Measurements from ENCODE around the gene INS. TPM values are rescaled to one million over a fixed set of nuclear protein-coding genes. Genes with fewer than 3 reads are reported as not detected.

INS gene
- total RNA-seq, 1 donor from 2014 or later = not detected

GRCh38 chr11:2209370-2209801 is 48.4 kb upstream of the INS start:
- Mint-ChIP-seq H3K27ac (ENCODE audit: unreplicated experiment) (no peak overlapping the region), H3K27me3 (ENCODE audit: low read depth, unreplicated experiment) (peaks cover 44% of the 10 kb centered on the region), H3K4me1 (ENCODE audit: low read depth, unreplicated experiment) (peaks cover 2% of the 10 kb centered on the region), H3K36me3 (ENCODE audit: low read depth, unreplicated experiment) (no peaks in the 10 kb centered on the region), H3K9me3 (ENCODE audit: unreplicated experiment) (no peaks in the 10 kb centered on the region), H3K4me3 (ENCODE audit: unreplicated experiment) (no peak overlapping the region)
- no peak for TF ChIP-seq EZH2 (IDR thresholded peaks at IDR 0.05; ENCODE audit: insufficient read depth, low read length)
- TF ChIP-seq, protein P1, sequence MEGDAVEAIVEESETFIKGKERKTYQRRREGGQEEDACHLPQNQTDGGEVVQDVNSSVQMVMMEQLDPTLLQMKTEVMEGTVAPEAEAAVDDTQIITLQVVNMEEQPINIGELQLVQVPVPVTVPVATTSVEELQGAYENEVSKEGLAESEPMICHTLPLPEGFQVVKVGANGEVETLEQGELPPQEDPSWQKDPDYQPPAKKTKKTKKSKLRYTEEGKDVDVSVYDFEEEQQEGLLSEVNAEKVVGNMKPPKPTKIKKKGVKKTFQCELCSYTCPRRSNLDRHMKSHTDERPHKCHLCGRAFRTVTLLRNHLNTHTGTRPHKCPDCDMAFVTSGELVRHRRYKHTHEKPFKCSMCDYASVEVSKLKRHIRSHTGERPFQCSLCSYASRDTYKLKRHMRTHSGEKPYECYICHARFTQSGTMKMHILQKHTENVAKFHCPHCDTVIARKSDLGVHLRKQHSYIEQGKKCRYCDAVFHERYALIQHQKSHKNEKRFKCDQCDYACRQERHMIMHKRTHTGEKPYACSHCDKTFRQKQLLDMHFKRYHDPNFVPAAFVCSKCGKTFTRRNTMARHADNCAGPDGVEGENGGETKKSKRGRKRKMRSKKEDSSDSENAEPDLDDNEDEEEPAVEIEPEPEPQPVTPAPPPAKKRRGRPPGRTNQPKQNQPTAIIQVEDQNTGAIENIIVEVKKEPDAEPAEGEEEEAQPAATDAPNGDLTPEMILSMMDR (IDR thresholded peaks at IDR 0.05; ENCODE audit: insufficient read depth, low read depth, low read length) = no peak
- Histone ChIP-seq H3K9ac (ENCODE audit: low read length) (no peak overlapping the region), H3K9me3 (ENCODE audit: insufficient read depth, low read depth, low read length) (no peaks in the 10 kb centered on the region), H3K79me2 (ENCODE audit: insufficient read depth, low read length) (no peaks in the 10 kb centered on the region), H3K27me3 (ENCODE audit: insufficient read depth, low read length) (peaks cover 13% of the 10 kb centered on the region), H4K20me1 (ENCODE audit: insufficient read depth, low read length) (no peaks in the 10 kb centered on the region), H2AFZ (ENCODE audit: low read depth, low read length) (no peak overlapping the region), H3K4me1 (ENCODE audit: insufficient read depth, low read length) (no peaks in the 10 kb centered on the region), H3K27ac (ENCODE audit: low read depth, low read length) (no peak overlapping the region), H3K36me3 (ENCODE audit: insufficient read depth, low read length) (no peaks in the 10 kb centered on the region), H3K4me2 (ENCODE audit: low read length) (no peak overlapping the region), H3K4me3 (ENCODE audit: insufficient read depth, low read depth, low read length) (no peak overlapping the region)
- DNase-seq (ENCODE audit: low read depth) (no peak), FAIRE-seq (no peak)

DNA sequence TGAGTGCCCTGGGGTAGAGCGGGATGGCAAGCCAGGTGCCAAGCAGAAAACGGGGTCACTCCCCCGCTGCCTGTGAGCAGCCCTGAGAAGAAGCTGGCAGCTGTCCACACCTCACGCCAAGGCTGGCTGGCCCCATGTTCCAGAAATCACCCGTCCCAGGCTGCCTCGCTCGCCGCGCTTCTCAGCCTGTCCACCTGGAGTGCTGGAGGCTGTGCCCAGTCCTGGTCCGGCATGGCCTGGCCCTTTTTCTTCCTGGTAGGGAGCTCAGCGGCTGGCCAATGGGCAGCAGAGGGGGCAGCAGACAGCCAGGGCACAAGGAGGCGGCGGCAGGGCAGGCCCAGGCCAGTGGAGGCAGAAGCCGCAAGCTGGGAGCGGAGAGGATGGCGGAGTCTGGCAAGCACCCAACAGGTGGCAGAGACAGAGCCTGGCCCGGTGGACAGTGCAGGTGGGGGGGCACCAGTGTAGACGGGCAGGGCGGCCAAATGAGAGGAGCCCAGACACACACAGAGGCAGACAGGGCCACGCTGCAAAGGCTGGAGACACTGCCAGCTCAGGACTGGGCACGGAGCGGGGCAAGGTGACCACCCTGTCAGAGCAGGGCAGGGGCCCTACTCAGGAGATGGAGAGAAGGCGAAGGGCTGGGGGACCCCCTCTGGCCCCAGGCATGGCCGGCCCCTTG is 47.8 kb upstream of the INS start:
- H3K79me2 ChIP-seq (ENCODE audit: insufficient read depth, low read length) = no peaks in the 10 kb centered on the region
- TF ChIP-seq, protein P1 (IDR thresholded peaks at IDR 0.05; ENCODE audit: insufficient read depth, low read depth, low read length) = no peak
- no peak for TF ChIP-seq EZH2 (IDR thresholded peaks at IDR 0.05; ENCODE audit: insufficient read depth, low read length)
- no peak overlapping the region for H3K27ac ChIP-seq (ENCODE audit: low read depth, low read length)
- peaks cover 9% of the 10 kb centered on the region for H3K27me3 ChIP-seq (ENCODE audit: insufficient read depth, low read length)
- no peak overlapping the region for H3K4me3 Mint-ChIP-seq (ENCODE audit: unreplicated experiment)
- H3K36me3 ChIP-seq (ENCODE audit: insufficient read depth, low read length) = no peaks in the 10 kb centered on the region
- no peak overlapping the region for H3K4me3 ChIP-seq (ENCODE audit: insufficient read depth, low read depth, low read length)
- FAIRE-seq (no peak), DNase-seq (ENCODE audit: low read depth) (no peak)
- H2AFZ ChIP-seq (ENCODE audit: low read depth, low read length) = no peak overlapping the region
- no peak overlapping the region for H3K9ac ChIP-seq (ENCODE audit: low read length)
- no peaks in the 10 kb centered on the region for H4K20me1 ChIP-seq (ENCODE audit: insufficient read depth, low read length)
- no peaks in the 10 kb centered on the region for H3K4me1 ChIP-seq (ENCODE audit: insufficient read depth, low read length)
- no peak overlapping the region for H3K27ac Mint-ChIP-seq (ENCODE audit: unreplicated experiment)
- H3K9me3 ChIP-seq (ENCODE audit: insufficient read depth, low read depth, low read length) = no peaks in the 10 kb centered on the region
- H3K4me2 ChIP-seq (ENCODE audit: low read length) = no peak overlapping the region
- no peaks in the 10 kb centered on the region for H3K36me3 Mint-ChIP-seq (ENCODE audit: low read depth, unreplicated experiment)
- no peaks in the 10 kb centered on the region for H3K9me3 Mint-ChIP-seq (ENCODE audit: unreplicated experiment)
- peaks cover 2% of the 10 kb centered on the region for H3K4me1 Mint-ChIP-seq (ENCODE audit: low read depth, unreplicated experiment)
- peaks cover 38% of the 10 kb centered on the region for H3K27me3 Mint-ChIP-seq (ENCODE audit: low read depth, unreplicated experiment)
